Neuronal stem cell (in vitro differentiated cells): ENCODE data around the gene HOXA7. TPM values are rescaled to one million over a fixed set of nuclear protein-coding genes. Genes with fewer than 3 reads are reported as not detected.

Experiments
- small RNA-seq: library from polyadenylated mRNA; stranded (forward); fragments of <200 nt; extraction: miRNeasy Mini kit (QIAGEN cat#:217004); gene quantifications from one replicate; pipeline ENCODE3, GENCODE V24; 2013; ENCODE audit not compliant: insufficient read depth

The HOXA7 gene

Small RNA genes lying within 50 kb of the gene (small RNA-seq; reads per million reads assigned to genes)
- gene AC004080.5 = not detected
- gene RF02140 = not detected
- not detected for gene RF02141
